Activated T-cell treated with anti-CD3 and anti-CD28 coated beads for 24 hours (primary cell): Measurements from ENCODE around the gene C13orf46.
"Not testable (repeated sequence)": the region's sequence is repeated elsewhere in the genome, so short reads cannot be mapped to it uniquely, and the experiment has no call there.

Experiments used
- DNase-seq: peaks from one replicate; pipeline ENCODE4 v3.0.0-alpha.2; 2020; ENCODE audit warnings: low read depth

C13orf46 gene

GRCh38 chr13:113923376-113924063, 50.4 kb downstream of the C13orf46 start:
- DNase-seq = no peak

- DNase-seq = no peak
Measured at GRCh38 chr13:113922412-113923118, 51.3 kb downstream of the C13orf46 start.

- no peak for DNase-seq
Measured at GRCh38 chr13:113921763-113922162, 52.1 kb downstream of the C13orf46 start.

GRCh38 chr13:113920606-113921286, 53.1 kb downstream of the C13orf46 start:
- no peak for DNase-seq

- no peak for DNase-seq
Measured at GRCh38 chr13:113919761-113920559, 53.9 kb downstream of the C13orf46 start.

GRCh38 chr13:113918981-113919701, 54.7 kb downstream of the C13orf46 start:
- DNase-seq = no peak

GRCh38 chr13:113918580-113918979, 55.3 kb downstream of the C13orf46 start:
- no peak for DNase-seq

- DNase-seq = no peak
Measured at GRCh38 chr13:113917594-113918371, 56.1 kb downstream of the C13orf46 start.

- no peak for DNase-seq
Measured at GRCh38 chr13:113917096-113917495, 56.8 kb downstream of the C13orf46 start.

- no peak for DNase-seq
Measured at GRCh38 chr13:113916330-113916815, 57.5 kb downstream of the C13orf46 start.

- no peak for DNase-seq
Measured at GRCh38 chr13:113915786-113916329, 58.0 kb downstream of the C13orf46 start.

GRCh38 chr13:113915012-113915763, 58.7 kb downstream of the C13orf46 start:
- no peak for DNase-seq

GRCh38 chr13:113914333-113915011, 59.4 kb downstream of the C13orf46 start:
- DNase-seq = no peak

- DNase-seq = not testable (repeated sequence)
Measured at GRCh38 chr13:113913838-113914237, 60.0 kb downstream of the C13orf46 start.

GRCh38 chr13:113913408-113913807, 60.5 kb downstream of the C13orf46 start:
- DNase-seq = not testable (repeated sequence)

GRCh38 chr13:113912596-113912995, 61.3 kb downstream of the C13orf46 start:
- DNase-seq = no peak

GRCh38 chr13:113907635-113908617, 66.0 kb downstream of the C13orf46 start:
- DNase-seq = no peak

GRCh38 chr13:113906571-113906970, 67.3 kb downstream of the C13orf46 start:
- no peak for DNase-seq
